Trophoblast cell (in vitro differentiated cells and primary cell): Measurements from ENCODE around the gene PTPRN2.
A peak's percentile ranks its signal among the peaks of the same experiment; 100 is the strongest.

Source experiments
- DNase-seq, 2 donors: peaks; one replicate each; pipeline ENCODE4 v3.0.0-alpha.2; 2016
- H2AFZ ChIP-seq: 2 replicates; pipeline ENCODE4 v1.6.1; 2013; ENCODE audit warnings: low read length, moderate library complexity, mild to moderate bottlenecking; ENCODE audit not compliant: insufficient read depth, poor library complexity
- H2AK5ac ChIP-seq: 2 replicates; pipeline ENCODE4 v1.6.1; 2013; ENCODE audit warnings: mild to moderate bottlenecking, low read length
- H2BK120ac ChIP-seq: 2 replicates; pipeline ENCODE4 v1.6.1; 2013; ENCODE audit warnings: low read length, mild to moderate bottlenecking, moderate library complexity; ENCODE audit not compliant: insufficient read depth, poor library complexity
- H2BK12ac ChIP-seq: 2 replicates; pipeline ENCODE4 v1.6.1; 2013; ENCODE audit warnings: mild to moderate bottlenecking, low read length, moderate library complexity
- H2BK5ac ChIP-seq: 2 replicates; pipeline ENCODE4 v1.6.1; 2013; ENCODE audit warnings: low read length, low read depth, moderate library complexity, mild to moderate bottlenecking; ENCODE audit not compliant: poor library complexity
- H3K14ac ChIP-seq: 2 replicates; pipeline ENCODE4 v1.6.1; 2013; ENCODE audit warnings: mild to moderate bottlenecking, low read length
- H3K18ac ChIP-seq: 2 replicates; pipeline ENCODE4 v1.6.1; 2013; ENCODE audit warnings: mild to moderate bottlenecking, low read length
- H3K23ac ChIP-seq: 2 replicates; pipeline ENCODE4 v1.6.1; 2013; ENCODE audit warnings: low read length
- H3K27ac ChIP-seq: 2 replicates; pipeline ENCODE4 v1.5.1; 2013; ENCODE audit warnings: low read depth, mild to moderate bottlenecking, inconsistent platforms, low read length, moderate library complexity
- H3K27me3 ChIP-seq: 2 replicates; pipeline ENCODE4 v1.6.1; 2013; ENCODE audit warnings: inconsistent platforms, mild to moderate bottlenecking, low read length, moderate library complexity; ENCODE audit not compliant: insufficient read depth
- H3K36me3 ChIP-seq, 2 experiments: 1 replicate in 1 of 2; 2 replicates in 1 of 2; pipeline ENCODE4 v1.6.1; 2013; ENCODE audit warnings: low read length in 2 of 2, mild to moderate bottlenecking in 2 of 2, moderate library complexity in 1 of 2; ENCODE audit not compliant: insufficient read depth in 2 of 2, control insufficient read depth in 1 of 2
- H3K4ac ChIP-seq: 2 replicates; pipeline ENCODE4 v1.6.1; 2013; ENCODE audit warnings: low read depth, mild to moderate bottlenecking, low read length, moderate library complexity
- H3K4me1 ChIP-seq, 2 experiments: 1 replicate in 1 of 2; 2 replicates in 1 of 2; pipeline ENCODE4 v1.6.1; 2013; ENCODE audit warnings: low read length in 2 of 2, mild to moderate bottlenecking in 2 of 2, moderate library complexity in 1 of 2; ENCODE audit not compliant: insufficient read depth in 2 of 2, control insufficient read depth in 1 of 2
- H3K4me2 ChIP-seq: 2 replicates; pipeline ENCODE4 v1.6.1; 2013; ENCODE audit warnings: inconsistent platforms, mild to moderate bottlenecking, low read length, moderate library complexity
- H3K4me3 ChIP-seq: 2 replicates; pipeline ENCODE4 v1.5.1; 2013; ENCODE audit warnings: mild to moderate bottlenecking, low read depth, low read length, inconsistent platforms
- H3K79me1 ChIP-seq: one replicate; pipeline ENCODE4 v1.6.1; 2013; ENCODE audit warnings: low read length
- H3K79me2 ChIP-seq: 2 replicates; pipeline ENCODE4 v1.6.1; 2013; ENCODE audit warnings: low read length, mild to moderate bottlenecking; ENCODE audit not compliant: control insufficient read depth, insufficient read depth, poor library complexity
- H3K9ac ChIP-seq: 2 replicates; pipeline ENCODE4 v1.6.1; 2013; ENCODE audit warnings: mild to moderate bottlenecking, low read length
- H3K9me3 ChIP-seq: 2 replicates; pipeline ENCODE4 v1.6.1; 2013; ENCODE audit warnings: low read depth, mild to moderate bottlenecking, control low read depth, inconsistent platforms, low read length; ENCODE audit not compliant: insufficient read depth
- H4K12ac ChIP-seq: 2 replicates; pipeline ENCODE4 v1.6.1; 2013; ENCODE audit warnings: low read depth, mild to moderate bottlenecking, low read length, moderate library complexity
- H4K8ac ChIP-seq: 2 replicates; pipeline ENCODE4 v1.6.1; 2013; ENCODE audit warnings: low read depth, mild to moderate bottlenecking, low read length, moderate library complexity
- H4K91ac ChIP-seq: one replicate; pipeline ENCODE4 v1.6.1; 2013; ENCODE audit warnings: low read depth, mild to moderate bottlenecking, low read length, moderate library complexity
- WGBS: extraction: QIAGEN DNeasy Blood & Tissue Kit; methylation state at CpG from one replicate; pipeline ENCODE4 v1.1.7; 2013; ENCODE audit warnings: missing lambda C conversion rate; ENCODE audit not compliant: insufficient read length, insufficient coverage; ENCODE audit errors: extremely low coverage; 5-methylcytosine and 5-hydroxymethylcytosine counted together

PTPRN2 gene

GRCh38 chr7:158415316-158415715 is 172.3 kb downstream of the PTPRN2 start:
- H3K4ac ChIP-seq, result no peak overlapping the region
- no CpG with 5 or more reads among the region's 6 CpGs for WGBS
- no peak overlapping the region for H3K4me2 ChIP-seq
- H2BK5ac ChIP-seq, result no peak overlapping the region
- H3K4me3 ChIP-seq, result no peak overlapping the region
- H3K18ac ChIP-seq, result no peak overlapping the region
- H3K23ac ChIP-seq, result no peak overlapping the region
- no peaks in the 10 kb centered on the region for H3K79me2 ChIP-seq
- no peak overlapping the region for H4K8ac ChIP-seq
- no peak overlapping the region for H2BK12ac ChIP-seq
- no peak overlapping the region for H3K9ac ChIP-seq
- H2AFZ ChIP-seq, result no peak overlapping the region
- no peak overlapping the region for H4K12ac ChIP-seq
- H3K36me3 ChIP-seq, result no peaks in the 10 kb centered on the region
- no peak for DNase-seq
- H3K79me1 ChIP-seq, result no peaks in the 10 kb centered on the region
- H4K91ac ChIP-seq, result no peak overlapping the region
- H2BK120ac ChIP-seq, result no peak overlapping the region
- H2AK5ac ChIP-seq, result no peak overlapping the region
- no peak overlapping the region for H3K14ac ChIP-seq
- H3K27me3 ChIP-seq, result no peaks in the 10 kb centered on the region
- H3K27ac ChIP-seq, result no peak overlapping the region
- peaks cover 23% of the 10 kb centered on the region for H3K9me3 ChIP-seq
- no peaks in the 10 kb centered on the region for H3K4me1 ChIP-seq

- Histone ChIP-seq H2AK5ac (no peak overlapping the region), H3K9ac (no peak overlapping the region), H3K79me2 (no peaks in the 10 kb centered on the region), H3K4me3 (no peak overlapping the region), H3K27ac (no peak overlapping the region), H4K12ac (no peak overlapping the region), H3K27me3 (no peaks in the 10 kb centered on the region), H3K9me3 (peaks cover 23% of the 10 kb centered on the region), H3K14ac (no peak overlapping the region), H2BK120ac (no peak overlapping the region), H3K4me2 (no peak overlapping the region), H4K91ac (no peak overlapping the region), H3K23ac (no peak overlapping the region), H4K8ac (no peak overlapping the region), H3K36me3 (no peaks in the 10 kb centered on the region), H2BK12ac (no peak overlapping the region), H3K4me1 (no peaks in the 10 kb centered on the region), H3K79me1 (no peaks in the 10 kb centered on the region), H2BK5ac (no peak overlapping the region), H2AFZ (no peak overlapping the region), H3K18ac (no peak overlapping the region), H3K4ac (no peak overlapping the region)
- DNase-seq, result peak in 1 of 2 donors; percentile 8
- WGBS, result no CpG with 5 or more reads among the region's 16 CpGs
These were observed 173.1 kb downstream of the PTPRN2 start for GRCh38 chr7:158414486-158414961.

- H3K4ac ChIP-seq, result no peak overlapping the region
- no peak overlapping the region for H2BK12ac ChIP-seq
- no CpG with 5 or more reads among the region's 11 CpGs for WGBS
- no peak overlapping the region for H2AFZ ChIP-seq
- no peak overlapping the region for H3K4me3 ChIP-seq
- H3K18ac ChIP-seq, result no peak overlapping the region
- H2BK120ac ChIP-seq, result no peak overlapping the region
- H3K79me2 ChIP-seq, result no peaks in the 10 kb centered on the region
- no peak for DNase-seq
- no peak overlapping the region for H3K9ac ChIP-seq
- no peak overlapping the region for H2BK5ac ChIP-seq
- H3K27ac ChIP-seq, result no peak overlapping the region
- no peak overlapping the region for H2AK5ac ChIP-seq
- no peaks in the 10 kb centered on the region for H3K27me3 ChIP-seq
- H3K4me2 ChIP-seq, result no peak overlapping the region
- H4K12ac ChIP-seq, result no peak overlapping the region
- no peak overlapping the region for H4K91ac ChIP-seq
- no peaks in the 10 kb centered on the region for H3K36me3 ChIP-seq
- H4K8ac ChIP-seq, result no peak overlapping the region
- H3K4me1 ChIP-seq, result no peaks in the 10 kb centered on the region
- no peaks in the 10 kb centered on the region for H3K79me1 ChIP-seq
- H3K23ac ChIP-seq, result no peak overlapping the region
- H3K9me3 ChIP-seq, result peaks cover 20% of the 10 kb centered on the region
- H3K14ac ChIP-seq, result no peak overlapping the region
These were observed 173.6 kb downstream of the PTPRN2 start for GRCh38 chr7:158414002-158414401.

- Histone ChIP-seq H4K12ac (no peak overlapping the region), H3K4ac (no peak overlapping the region), H3K23ac (no peak overlapping the region), H2BK12ac (no peak overlapping the region), H2BK5ac (no peak overlapping the region), H2BK120ac (no peak overlapping the region), H4K91ac (no peak overlapping the region), H3K18ac (no peak overlapping the region), H2AK5ac (no peak overlapping the region), H3K79me1 (no peaks in the 10 kb centered on the region), H3K79me2 (no peaks in the 10 kb centered on the region), H3K4me3 (no peak overlapping the region), H3K4me1 (no peaks in the 10 kb centered on the region), H3K9me3 (peaks cover 5% of the 10 kb centered on the region), H3K4me2 (no peak overlapping the region), H2AFZ (no peak overlapping the region), H3K14ac (no peak overlapping the region), H3K27ac (no peak overlapping the region), H3K9ac (no peak overlapping the region), H3K27me3 (no peaks in the 10 kb centered on the region), H4K8ac (no peak overlapping the region), H3K36me3 (no peaks in the 10 kb centered on the region)
- no peak for DNase-seq
- no CpG with 5 or more reads among the region's 24 CpGs for WGBS
These were observed 176.2 kb downstream of the PTPRN2 start for GRCh38 chr7:158411232-158411950.
